ENCODE measurements around the gene CHTF18. TPM values are rescaled to one million over a fixed set of nuclear protein-coding genes. Genes with fewer than 3 reads are reported as not detected.
"Not testable (repeated sequence)": the region's sequence is repeated elsewhere in the genome, so short reads cannot be mapped to it uniquely, and the experiment has no call there.

Gene CHTF18
- total RNA-seq, 1 donor from 2014 or later = 13.3 TPM

- peak; percentile 96 for DNase-seq (ENCODE audit: low spot score)
These were observed 19.1 kb downstream of the CHTF18 start for GRCh38 chr16:807347-808084.

DNA sequence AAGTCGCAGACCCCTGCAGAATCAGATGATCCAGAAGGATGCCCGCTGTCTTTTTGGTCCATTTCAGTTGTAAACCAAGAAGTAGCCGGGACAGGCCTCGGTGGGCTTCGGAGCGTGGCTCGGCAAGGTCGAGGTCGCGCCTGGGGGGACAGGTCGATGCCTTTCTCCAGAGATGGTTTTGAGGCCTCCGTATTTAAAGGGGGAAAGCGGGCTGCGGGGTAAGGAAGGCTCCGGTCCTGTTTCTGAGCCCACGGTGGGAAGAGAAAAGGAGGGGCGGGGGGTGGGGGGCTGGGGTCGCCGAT, 19.6 kb downstream of the CHTF18 start:
- DNase-seq (ENCODE audit: low spot score) = no peak

DNA sequence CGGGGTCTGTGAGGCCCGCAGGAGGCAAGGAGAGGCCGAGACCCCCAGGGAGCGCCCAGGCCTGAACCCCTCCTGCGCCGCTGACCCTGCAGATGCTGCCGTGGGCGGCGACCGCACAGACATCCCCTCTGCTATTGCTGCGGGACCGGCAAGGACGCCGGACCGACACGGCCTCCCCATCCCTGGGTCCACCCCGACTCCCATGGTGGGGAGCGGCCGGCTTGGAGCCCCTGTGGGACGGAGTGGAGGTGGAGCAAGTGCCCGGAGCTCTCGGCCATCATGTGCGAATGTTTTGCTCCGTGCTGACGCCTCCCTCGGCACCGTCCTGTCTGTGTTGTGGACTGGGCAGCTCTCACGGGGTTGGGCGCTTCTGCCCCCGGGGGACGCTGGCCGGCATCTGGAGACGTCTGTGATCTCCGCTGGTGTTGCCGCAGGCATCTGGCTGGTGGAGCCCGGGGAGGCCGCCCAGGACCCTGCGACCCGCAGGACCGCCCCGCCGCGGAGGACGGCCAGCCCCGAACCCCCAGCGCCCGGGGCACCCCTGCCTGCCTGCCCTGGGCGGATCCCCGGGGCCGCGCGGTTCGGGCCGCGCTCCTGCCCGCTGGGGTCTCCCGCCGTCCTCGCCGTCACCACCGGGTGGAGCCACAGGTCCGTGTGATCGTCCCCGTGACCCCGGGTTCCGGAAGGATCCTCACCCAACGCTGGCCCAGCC, 24.9 kb downstream of the CHTF18 start:
- no peak for DNase-seq (ENCODE audit: low spot score)

GRCh38 chr16:813916-814412, 25.5 kb downstream of the CHTF18 start:
- DNase-seq (ENCODE audit: low spot score) = no peak

DNA sequence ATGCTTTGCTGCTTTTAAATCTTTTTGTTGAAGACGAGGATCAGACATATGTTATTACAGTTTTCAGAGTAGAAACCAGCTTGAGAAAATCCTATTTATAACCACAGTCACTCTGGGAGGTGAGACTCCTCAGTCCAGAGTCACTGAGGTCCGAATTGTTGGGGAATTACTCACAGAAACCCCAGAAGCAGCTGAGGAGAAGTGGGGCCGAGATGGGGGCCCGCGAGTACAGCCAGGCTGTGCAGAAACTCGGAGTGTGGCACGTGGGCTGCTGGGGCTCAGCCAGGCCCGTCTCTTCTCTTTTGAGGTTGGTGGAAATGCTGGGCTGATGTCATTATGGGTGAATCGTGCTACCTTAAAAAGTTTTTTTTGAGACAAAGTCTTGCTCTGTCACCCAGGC, 26.6 kb downstream of the CHTF18 start:
- DNase-seq (ENCODE audit: low spot score) = no peak

GRCh38 chr16:815861-816260, 27.4 kb downstream of the CHTF18 start:
- DNase-seq (ENCODE audit: low spot score) = no peak

DNA sequence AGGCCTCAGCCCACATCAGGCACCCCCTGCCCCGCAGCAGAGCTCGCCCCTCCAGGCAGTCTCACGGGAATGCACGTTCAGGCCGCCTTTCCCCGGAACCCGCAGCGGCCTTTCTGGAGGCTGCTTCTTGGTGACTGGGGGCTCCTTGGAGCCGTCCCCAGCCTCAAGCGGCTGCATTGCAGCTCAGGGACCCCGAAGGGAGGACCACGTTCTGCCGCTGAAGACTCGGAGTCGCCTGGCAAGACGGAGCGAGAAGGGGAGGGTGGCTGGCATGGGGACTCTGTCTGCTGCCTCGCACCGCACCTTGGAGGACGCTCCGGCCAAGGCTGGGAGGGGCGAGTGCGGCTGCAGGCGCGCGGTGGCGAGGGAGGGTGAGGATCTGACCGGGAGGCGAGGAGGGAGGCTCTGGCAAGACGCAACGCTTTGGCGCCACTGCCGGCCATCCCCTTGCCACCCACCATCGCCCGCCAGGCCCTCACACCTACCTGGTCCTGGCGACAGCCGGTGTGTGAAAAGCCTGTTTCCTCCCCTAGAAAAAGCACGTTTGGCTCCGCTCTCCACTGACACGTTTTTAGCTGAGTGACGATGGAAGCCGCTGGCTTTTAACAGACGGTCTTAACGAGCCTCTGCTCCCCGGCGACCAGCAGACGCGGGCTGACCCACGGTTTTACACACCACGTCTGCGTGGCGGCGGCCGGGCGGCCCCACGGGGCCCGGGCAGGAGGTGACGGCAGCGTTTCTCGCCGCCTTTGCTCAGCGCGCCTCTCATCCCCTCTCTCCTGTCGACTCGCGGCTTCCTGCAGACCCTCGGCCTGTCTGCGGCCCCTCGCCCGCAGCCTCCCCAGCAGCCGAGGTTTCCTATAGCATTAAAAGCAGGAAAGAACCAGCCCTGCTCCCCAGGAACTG, 28.8 kb downstream of the CHTF18 start:
- no peak for DNase-seq (ENCODE audit: low spot score)

- DNase-seq (ENCODE audit: low spot score) = no peak
These were observed 29.7 kb downstream of the CHTF18 start for GRCh38 chr16:818132-818531.

DNA sequence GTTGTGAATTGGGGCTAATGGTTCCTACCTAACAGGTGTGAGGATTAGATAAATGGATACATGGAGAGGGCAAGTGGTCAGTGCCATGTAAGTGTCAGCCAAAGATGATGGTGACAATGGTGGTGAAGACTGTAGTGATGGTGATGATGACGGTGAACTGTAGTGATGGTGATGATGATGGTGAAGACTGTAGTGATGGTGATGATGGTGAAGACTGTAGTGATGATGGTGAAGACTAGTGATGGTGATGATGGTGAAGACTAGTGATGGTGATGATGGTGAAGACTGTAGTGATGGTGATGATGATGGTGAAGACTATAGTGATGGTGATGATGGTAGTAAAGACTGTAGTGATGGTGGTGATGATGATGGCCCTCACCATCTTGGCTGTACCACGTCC, 30.2 kb downstream of the CHTF18 start:
- no peak for DNase-seq (ENCODE audit: low spot score)

DNA sequence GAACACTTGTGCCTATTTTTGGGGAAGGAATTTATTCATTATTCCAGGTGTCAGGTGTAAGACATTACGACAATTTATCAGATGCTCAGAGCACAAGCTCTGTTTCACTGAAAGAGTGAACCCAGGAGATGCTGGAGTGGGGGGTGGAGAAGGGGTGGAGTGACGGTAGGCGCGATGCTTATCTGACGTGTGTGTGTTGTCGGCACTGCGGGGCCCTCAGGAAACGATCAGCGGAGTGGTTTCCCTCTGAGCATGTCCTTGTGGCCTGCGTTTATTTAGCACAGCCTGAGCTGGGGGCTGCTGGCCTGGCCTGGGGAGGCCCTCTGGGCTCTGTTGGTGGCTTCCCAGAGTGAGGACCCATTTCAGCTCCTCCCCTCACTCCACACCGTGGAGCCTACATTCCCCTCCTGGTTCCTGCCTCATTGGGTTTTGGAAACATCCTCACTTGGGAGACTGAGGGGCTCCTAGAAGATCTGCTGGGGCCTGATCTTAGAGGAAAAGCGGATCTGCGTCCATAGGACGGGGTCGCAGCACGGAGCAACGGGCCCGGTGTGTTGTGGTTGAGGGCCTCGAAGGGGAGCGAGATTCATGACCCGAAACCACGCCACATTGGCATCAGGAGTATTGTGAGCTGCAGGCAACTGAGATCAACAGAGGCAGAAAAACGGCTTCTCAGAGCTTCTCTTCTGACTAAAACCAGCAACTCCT, 31.1 kb downstream of the CHTF18 start:
- DNase-seq (ENCODE audit: low spot score) = no peak

GRCh38 chr16:820044-820408, 31.6 kb downstream of the CHTF18 start:
- DNase-seq (ENCODE audit: low spot score) = not testable (repeated sequence)

DNA sequence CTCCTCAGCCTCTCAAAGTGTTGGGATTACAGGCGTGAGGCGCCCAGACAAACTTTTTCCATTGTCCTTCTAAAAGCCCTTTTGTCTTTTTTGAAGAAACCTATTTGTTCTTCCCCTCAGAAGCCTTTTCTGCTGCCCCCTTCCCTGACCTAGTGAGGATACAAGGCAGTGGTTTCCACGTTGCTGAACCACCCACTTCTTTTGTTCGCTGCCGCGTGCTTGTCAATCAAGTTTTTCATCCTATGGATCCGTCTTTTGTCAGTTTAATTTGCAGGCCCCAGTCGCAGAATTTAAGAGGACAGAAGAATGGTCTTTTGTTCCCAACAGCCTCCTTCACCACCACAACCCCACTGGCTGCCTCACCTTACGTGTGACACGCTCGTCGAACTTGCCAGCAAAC, 32.3 kb downstream of the CHTF18 start:
- no peak for DNase-seq (ENCODE audit: low spot score)

- no peak for DNase-seq (ENCODE audit: low spot score)
These were observed 33.3 kb downstream of the CHTF18 start for GRCh38 chr16:821751-822150.

DNA sequence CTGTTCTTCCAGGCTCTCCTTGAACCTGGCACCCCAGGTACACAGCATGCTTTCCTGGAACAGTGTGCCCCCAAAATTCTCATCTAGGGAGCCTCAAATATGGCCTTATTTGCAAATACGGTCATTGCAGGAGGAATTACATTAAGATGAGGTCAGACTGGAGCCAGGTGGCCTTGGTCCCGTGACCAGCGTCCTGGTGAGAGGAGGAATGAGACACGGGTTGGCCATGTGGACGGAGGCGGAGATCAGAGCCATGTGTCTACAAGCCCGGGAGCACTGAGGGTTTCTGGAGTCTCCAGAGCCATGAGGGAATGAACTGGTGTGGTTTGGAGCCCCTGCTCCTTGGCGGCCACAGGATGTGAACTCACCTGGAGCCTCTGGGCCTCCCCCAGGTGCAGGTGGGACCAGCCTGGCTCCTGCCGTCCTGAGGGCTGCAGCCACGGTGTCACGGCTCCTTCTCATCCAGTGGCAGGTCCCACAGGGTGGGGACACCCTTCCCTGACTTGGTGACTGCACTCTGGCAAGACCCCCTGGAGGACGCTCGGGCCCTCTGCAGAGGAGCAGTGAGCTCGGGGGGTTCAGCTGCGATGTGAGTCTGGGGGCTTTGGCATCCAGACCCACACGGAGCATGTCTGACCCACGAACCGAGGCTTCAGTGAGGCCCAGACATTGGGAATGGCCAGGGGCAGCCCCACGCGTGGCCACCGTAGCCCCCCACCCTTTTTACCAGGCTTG, 33.9 kb downstream of the CHTF18 start:
- no peak for DNase-seq (ENCODE audit: low spot score)

GRCh38 chr16:822909-823297, 34.5 kb downstream of the CHTF18 start:
- DNase-seq (ENCODE audit: low spot score) = no peak

DNA sequence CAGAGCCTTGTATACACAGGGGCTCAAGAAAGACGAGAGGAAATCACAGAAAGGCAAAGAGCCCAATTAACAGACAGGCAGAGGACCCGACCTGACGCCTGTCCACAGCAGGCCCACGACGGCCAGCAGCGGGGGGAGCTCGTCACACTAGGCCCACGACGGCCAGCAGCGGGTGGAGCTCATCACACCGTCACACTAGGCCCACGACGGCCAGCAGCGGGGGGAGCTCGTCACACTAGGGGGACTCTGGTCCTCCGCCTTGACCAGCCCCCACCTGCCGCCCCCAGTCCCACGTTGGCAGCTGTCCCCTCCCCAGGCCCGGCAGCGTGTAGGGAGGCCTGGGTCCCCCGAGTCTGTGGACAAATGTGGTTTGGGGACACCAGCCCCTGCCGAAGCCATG, 35.8 kb downstream of the CHTF18 start:
- no peak for DNase-seq (ENCODE audit: low spot score)

DNA sequence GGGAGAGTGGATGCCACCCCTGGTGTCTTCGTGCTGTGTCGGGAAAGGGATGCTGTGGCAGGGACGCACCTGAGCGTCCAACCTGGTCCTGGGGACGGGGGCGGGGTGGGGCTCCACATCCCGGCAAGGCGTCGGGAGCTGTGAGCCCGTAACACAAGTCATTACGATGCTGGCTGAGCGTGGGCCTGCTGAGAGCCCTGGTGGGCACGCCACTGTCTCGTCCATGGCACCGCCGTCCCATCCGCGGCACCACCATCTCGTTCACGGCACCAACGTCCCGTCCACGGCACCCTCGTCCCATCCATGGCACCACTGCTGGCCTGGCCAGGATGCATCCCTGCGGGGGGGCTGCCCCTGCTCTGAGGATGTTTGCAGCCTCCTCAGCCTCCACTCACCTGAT, 36.2 kb downstream of the CHTF18 start:
- no peak for DNase-seq (ENCODE audit: low spot score)

DNA sequence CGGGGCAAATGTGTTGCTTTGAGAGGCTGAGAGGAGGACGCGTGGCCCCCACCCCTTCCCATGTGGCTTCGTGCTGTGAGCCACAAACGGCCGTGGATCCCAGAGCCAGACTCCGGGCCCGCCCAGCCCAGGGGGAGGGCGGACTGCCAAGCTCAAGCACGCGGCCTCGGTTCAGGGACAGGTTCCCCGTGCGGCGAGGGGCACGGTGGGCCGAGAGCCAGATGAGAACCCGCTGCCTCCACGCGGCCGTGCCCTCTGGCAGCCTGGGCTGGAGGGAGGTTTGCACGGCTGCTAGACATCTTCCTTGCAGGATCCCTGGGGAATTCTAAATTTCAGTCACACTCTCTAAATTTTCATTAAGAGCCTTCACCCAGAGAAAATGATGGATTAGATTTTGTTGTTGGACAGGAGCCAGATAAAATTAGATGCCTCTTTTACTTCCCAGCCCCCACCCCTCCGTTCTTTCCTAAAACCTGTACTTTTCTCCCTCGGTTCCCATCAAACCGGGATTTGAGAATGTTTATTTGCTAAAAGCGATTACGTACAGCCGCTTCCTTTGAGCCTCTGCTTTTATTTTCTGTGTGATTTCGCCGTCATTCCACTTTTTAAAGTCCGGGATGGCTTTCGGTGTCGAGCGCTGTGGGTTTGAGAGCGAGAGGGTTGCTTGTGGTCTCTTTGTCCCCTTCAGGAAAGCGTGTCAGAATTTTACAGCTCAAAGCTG, 37.1 kb downstream of the CHTF18 start:
- DNase-seq (ENCODE audit: low spot score) = no peak

- DNase-seq (ENCODE audit: low spot score) = no peak
These were observed 39.1 kb downstream of the CHTF18 start for GRCh38 chr16:827513-827912.

DNA sequence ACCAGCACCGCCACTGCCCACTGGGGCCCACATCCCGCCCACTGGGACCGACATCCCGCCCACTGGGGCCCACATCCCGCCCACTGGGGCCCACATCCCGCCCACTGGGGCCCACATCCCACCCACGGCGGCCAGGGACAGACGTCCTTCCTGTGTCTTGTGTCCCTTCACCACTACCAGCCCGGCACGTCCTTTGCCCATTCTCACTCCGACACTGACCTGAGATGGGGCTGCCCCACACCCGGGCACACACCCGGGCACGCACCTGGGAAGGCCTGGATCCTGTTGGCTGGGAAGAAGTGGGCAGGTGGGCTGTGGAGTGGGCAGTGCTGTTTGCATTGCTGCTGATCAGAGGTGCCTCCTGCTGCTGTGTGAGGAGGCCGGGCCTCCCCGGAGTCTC, 40.5 kb downstream of the CHTF18 start:
- DNase-seq (ENCODE audit: low spot score) = no peak
